Retinal pigment epithelial cell (primary cell): ENCODE results near the gene MX1.

ENCODE experiments used
- DNase-seq: peaks from one replicate; pipeline ENCODE4 v3.0.0-alpha.2; 2010; ENCODE audit warnings: low read depth
- H3K4me3 ChIP-seq: 2 replicates; pipeline ENCODE4 v1.5.1; 2011; ENCODE audit warnings: mild to moderate bottlenecking, low read length, control low read depth, moderate library complexity
- TF ChIP-seq, protein P1 (sequence below): conservative IDR thresholded peaks from 2 replicates; pipeline ENCODE4 v1.5.1; 2011; ENCODE audit warnings: low read depth, low read length, control low read depth, inconsistent platforms

The MX1 gene

DNA sequence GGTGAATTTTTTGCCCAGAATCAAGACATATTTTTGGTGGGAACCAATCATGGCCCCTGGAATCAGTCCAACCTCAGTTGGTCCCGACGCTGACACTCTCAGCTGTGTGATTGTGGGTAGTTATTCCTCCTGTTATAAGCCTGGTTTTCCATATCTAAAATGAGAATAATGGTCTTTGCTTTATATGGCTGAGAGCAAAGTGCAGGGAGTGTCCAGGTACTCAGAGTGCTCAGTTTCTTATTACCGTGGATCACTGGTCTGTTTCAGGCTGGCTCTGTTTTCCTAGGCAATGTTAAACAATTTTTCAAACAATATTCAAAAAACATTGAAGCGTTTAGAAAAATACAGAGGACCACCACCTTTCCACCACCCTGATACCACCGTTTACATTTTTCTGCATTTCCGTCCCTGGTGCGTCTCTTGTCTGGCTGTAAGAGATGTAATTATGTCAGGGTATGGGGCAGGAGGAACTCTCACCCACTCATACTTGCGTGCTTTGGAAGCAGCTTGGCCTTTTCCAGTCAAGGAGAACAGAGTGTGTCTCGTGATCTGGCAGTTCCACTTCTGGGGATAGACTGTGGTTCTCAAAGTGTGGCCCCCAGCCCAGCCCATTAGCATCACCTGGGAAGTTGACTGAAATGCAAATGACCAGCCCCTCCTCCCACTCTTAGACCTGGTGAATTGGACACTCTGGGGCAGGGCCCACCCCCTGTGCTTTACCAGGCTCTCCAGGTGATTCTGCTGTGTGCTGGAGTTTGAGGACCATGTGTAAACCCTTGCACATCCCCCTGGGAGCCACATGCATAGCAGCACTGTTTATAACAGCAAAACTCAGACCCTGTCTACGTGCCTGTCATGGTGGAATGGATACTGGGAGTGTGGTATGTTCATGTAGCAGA lies 6.8 kb downstream of the MX1 start:
- DNase-seq: no peak
- TF ChIP-seq, protein P1, sequence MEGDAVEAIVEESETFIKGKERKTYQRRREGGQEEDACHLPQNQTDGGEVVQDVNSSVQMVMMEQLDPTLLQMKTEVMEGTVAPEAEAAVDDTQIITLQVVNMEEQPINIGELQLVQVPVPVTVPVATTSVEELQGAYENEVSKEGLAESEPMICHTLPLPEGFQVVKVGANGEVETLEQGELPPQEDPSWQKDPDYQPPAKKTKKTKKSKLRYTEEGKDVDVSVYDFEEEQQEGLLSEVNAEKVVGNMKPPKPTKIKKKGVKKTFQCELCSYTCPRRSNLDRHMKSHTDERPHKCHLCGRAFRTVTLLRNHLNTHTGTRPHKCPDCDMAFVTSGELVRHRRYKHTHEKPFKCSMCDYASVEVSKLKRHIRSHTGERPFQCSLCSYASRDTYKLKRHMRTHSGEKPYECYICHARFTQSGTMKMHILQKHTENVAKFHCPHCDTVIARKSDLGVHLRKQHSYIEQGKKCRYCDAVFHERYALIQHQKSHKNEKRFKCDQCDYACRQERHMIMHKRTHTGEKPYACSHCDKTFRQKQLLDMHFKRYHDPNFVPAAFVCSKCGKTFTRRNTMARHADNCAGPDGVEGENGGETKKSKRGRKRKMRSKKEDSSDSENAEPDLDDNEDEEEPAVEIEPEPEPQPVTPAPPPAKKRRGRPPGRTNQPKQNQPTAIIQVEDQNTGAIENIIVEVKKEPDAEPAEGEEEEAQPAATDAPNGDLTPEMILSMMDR: no peak
- H3K4me3 ChIP-seq: no peak overlapping the region

DNA sequence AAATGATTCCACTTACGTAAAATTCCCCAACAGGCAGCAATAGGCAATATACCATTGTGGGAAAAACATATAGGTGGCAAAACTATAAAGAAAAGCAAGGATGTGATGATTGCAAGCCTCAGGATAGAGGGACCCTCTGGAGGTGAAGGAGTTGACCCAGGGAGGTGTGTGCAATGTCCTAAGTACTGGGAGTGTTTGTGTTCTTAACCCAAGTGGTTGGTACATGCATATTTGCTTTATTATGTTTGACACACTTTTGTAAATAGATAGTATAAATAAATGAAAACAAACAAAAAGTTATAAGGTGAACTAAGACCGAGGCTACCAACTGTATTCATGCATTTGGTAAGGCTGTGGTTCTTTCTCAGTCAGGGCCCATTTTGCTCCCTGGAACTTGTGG lies 7.5 kb downstream of the MX1 start:
- H3K4me3 ChIP-seq: no peak overlapping the region
- TF ChIP-seq, protein P1: no peak
- no peak for DNase-seq

DNA sequence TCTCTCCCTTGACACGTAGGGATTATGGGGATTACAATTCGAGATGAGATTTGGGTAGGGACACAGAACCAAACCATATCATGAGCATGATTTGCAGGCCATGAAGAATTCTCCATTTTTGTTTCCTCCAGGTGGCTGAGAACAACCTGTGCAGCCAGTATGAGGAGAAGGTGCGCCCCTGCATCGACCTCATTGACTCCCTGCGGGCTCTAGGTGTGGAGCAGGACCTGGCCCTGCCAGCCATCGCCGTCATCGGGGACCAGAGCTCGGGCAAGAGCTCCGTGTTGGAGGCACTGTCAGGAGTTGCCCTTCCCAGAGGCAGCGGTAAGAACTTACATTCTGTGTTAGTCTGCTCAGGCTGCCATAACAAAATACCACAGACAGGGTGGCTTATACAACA lies 9.7 kb downstream of the MX1 start:
- no peak for DNase-seq

DNA sequence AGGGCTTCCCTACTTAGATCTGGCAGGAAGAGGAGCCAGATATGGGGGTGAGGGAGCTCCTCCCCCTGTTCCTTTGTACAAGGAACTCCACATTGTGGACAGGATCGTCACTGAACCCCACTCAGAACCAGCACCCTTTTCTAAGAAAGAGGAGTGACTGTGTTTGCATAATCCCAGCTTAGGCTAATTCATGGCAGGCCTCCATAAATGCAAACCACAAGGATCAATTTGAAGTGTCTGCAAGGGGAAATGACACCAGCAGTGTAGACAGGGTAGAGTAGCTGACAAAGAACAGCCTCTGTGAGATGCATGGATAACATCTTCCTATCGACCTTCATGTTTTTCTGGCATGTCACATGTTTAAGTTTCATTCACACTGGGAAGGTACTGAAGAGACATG lies 11.7 kb downstream of the MX1 start:
- DNase-seq: no peak
- no peak overlapping the region for H3K4me3 ChIP-seq
- TF ChIP-seq, protein P1: no peak

More for the DNA sequence above, 9.7 kb downstream of the MX1 start:
- TF ChIP-seq, protein P1: no peak
- H3K4me3 ChIP-seq: no peak overlapping the region

DNA sequence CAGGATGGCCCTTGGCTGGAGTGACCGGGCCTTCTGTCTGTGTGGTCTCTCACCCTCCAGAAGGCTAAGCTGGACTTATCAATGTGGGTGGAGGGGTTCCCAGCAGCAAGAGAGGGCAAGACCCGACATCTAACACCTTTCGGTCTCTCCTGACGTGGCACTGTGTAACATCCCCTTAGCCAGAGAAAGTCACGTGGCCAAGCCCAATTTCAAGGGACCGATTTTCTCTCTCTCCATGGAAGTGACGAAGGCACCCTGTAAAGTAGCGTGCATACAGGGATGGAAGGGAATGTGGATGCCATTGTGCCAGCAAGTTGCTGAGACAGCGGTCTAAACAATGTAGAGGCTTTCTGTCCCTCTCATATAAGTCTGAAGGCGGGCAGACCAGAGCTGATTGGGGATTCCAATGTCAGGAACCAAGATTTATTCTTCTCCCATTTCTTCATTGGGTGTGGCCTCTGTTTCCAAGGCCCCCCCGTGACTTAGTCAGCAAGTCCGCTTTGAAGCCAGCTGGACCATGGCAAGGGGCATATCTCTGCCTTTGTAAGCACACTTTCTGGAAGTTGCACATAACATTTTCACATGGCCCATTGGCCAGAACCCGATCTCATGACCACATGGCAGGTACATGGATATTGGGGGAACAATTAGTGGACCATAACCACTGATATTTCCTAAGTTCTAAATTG lies 12.5 kb downstream of the MX1 start:
- TF ChIP-seq, protein P1: no peak
- no peak overlapping the region for H3K4me3 ChIP-seq
- no peak for DNase-seq

DNA sequence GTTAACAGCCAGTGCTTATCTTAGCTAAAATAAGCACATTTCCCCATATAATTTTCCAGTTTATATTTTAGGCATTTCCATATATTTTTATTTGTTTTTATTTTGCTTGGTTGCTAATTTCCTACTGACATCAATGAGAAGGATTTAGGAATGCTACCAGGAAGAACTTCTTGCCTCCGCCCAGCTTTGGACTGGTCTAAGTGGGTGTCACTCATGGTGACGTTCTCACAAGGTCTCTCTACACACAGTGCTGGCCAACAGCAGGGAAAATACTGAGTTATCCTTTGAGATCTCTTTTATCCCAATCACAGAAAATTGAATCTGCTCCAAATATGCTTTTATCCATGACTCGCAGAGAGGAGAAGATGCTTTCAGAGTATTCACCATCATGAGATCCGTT lies 13.2 kb downstream of the MX1 start:
- H3K4me3 ChIP-seq: no peak overlapping the region
- no peak for DNase-seq
- TF ChIP-seq, protein P1: no peak
